Ishikawa (cell line): ENCODE measurements around the gene DLGAP4.

ENCODE experiments used
- EP300 ChIP-seq: IDR thresholded peaks from 2 replicates; pipeline ENCODE4 v1.6.1; 2012; ENCODE audit warnings: borderline replicate concordance
- NFIC ChIP-seq: IDR thresholded peaks from 2 replicates; pipeline ENCODE4 v1.6.1; 2012
- RAD21 ChIP-seq: IDR thresholded peaks from 2 replicates; pipeline ENCODE4 v1.6.1; 2012; ENCODE audit warnings: low read depth
- TAF1 ChIP-seq: IDR thresholded peaks from 2 replicates; pipeline ENCODE4 v1.6.1; 2012; ENCODE audit warnings: low read depth, mild to moderate bottlenecking
- TF ChIP-seq, protein P1 (sequence below): IDR thresholded peaks from 2 replicates; pipeline ENCODE4 v1.6.1; 2012; ENCODE audit warnings: low read depth, mild to moderate bottlenecking

DNA sequence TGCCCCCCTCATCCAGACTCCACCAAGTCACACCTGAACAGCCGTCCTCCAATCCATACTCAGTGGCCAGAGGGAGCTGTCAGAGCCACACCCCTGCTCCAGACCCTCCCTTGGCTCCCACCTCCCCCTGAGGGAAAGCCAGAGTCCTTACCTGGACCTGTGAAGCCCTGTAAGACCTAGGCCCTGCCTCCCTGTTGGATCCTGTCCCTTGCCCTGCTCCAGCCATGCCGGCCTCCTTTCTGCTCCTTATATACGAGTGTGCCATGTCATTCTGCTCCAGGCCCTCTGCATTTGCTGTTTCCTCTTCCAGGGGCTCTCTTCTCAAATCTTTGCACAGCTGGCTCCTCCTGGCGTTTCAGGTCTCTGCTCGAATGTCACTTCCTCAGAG, 134.9 kb downstream of the DLGAP4 start:
- TF ChIP-seq RAD21, result no peak
- TF ChIP-seq EP300, result no peak
- TF ChIP-seq, protein P1, sequence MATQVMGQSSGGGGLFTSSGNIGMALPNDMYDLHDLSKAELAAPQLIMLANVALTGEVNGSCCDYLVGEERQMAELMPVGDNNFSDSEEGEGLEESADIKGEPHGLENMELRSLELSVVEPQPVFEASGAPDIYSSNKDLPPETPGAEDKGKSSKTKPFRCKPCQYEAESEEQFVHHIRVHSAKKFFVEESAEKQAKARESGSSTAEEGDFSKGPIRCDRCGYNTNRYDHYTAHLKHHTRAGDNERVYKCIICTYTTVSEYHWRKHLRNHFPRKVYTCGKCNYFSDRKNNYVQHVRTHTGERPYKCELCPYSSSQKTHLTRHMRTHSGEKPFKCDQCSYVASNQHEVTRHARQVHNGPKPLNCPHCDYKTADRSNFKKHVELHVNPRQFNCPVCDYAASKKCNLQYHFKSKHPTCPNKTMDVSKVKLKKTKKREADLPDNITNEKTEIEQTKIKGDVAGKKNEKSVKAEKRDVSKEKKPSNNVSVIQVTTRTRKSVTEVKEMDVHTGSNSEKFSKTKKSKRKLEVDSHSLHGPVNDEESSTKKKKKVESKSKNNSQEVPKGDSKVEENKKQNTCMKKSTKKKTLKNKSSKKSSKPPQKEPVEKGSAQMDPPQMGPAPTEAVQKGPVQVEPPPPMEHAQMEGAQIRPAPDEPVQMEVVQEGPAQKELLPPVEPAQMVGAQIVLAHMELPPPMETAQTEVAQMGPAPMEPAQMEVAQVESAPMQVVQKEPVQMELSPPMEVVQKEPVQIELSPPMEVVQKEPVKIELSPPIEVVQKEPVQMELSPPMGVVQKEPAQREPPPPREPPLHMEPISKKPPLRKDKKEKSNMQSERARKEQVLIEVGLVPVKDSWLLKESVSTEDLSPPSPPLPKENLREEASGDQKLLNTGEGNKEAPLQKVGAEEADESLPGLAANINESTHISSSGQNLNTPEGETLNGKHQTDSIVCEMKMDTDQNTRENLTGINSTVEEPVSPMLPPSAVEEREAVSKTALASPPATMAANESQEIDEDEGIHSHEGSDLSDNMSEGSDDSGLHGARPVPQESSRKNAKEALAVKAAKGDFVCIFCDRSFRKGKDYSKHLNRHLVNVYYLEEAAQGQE, result no peak
- no peak for TF ChIP-seq NFIC
- no peak for TF ChIP-seq TAF1
